ENCODE results near the gene HDAC9. TPM values are rescaled to one million over a fixed set of nuclear protein-coding genes. Genes with fewer than 3 reads are reported as not detected.
A peak's percentile ranks its signal among the peaks of the same experiment; 100 is the strongest.

The HDAC9 gene
- total RNA-seq, 1 experiment from 2014 or later = 2.1 TPM

GRCh38 chr7:18648849-18649758 is 153.6 kb downstream of the HDAC9 start:
- H3K36me3 ChIP-seq (replicated peaks; ENCODE audit: control insufficient read depth, insufficient read depth, low read length) = no peaks in the 10 kb centered on the region
- no peak overlapping the region for H3K4me3 ChIP-seq (ENCODE audit: insufficient read depth, low read depth, low read length)
- DNase-seq = no peak

GRCh38 chr7:18653381-18654155 is 158.0 kb downstream of the HDAC9 start:
- Histone ChIP-seq H3K36me3 (replicated peaks; ENCODE audit: control insufficient read depth, insufficient read depth, low read length) (no peaks in the 10 kb centered on the region), H3K27me3 (ENCODE audit: control insufficient read depth, insufficient read depth, low read length) (no peaks in the 10 kb centered on the region), H3K4me3 (ENCODE audit: insufficient read depth, low read depth, low read length) (no peak overlapping the region)
- DNase-seq = no peak

More at GRCh38 chr7:18648849-18649758, 153.6 kb downstream of the HDAC9 start:
- H3K27me3 ChIP-seq (ENCODE audit: control insufficient read depth, insufficient read depth, low read length) = no peaks in the 10 kb centered on the region

GRCh38 chr7:18654709-18655108 is 159.2 kb downstream of the HDAC9 start:
- H3K4me3 ChIP-seq (ENCODE audit: insufficient read depth, low read depth, low read length) = no peak overlapping the region
- no peaks in the 10 kb centered on the region for H3K27me3 ChIP-seq (ENCODE audit: control insufficient read depth, insufficient read depth, low read length)
- no peaks in the 10 kb centered on the region for H3K36me3 ChIP-seq (replicated peaks; ENCODE audit: control insufficient read depth, insufficient read depth, low read length)
- DNase-seq = no peak

- no peaks in the 10 kb centered on the region for H3K27me3 ChIP-seq (ENCODE audit: control insufficient read depth, insufficient read depth, low read length)
- no peak for DNase-seq
- H3K36me3 ChIP-seq (replicated peaks; ENCODE audit: control insufficient read depth, insufficient read depth, low read length) = no peaks in the 10 kb centered on the region
- no peak overlapping the region for H3K4me3 ChIP-seq (ENCODE audit: insufficient read depth, low read depth, low read length)
These were observed 160.0 kb downstream of the HDAC9 start for GRCh38 chr7:18655506-18655905.

GRCh38 chr7:18655912-18656311 is 160.4 kb downstream of the HDAC9 start:
- no peak for DNase-seq
- H3K27me3 ChIP-seq (ENCODE audit: control insufficient read depth, insufficient read depth, low read length) = no peaks in the 10 kb centered on the region
- no peak overlapping the region for H3K4me3 ChIP-seq (ENCODE audit: insufficient read depth, low read depth, low read length)
- H3K36me3 ChIP-seq (replicated peaks; ENCODE audit: control insufficient read depth, insufficient read depth, low read length) = no peaks in the 10 kb centered on the region

- DNase-seq = no peak
- Histone ChIP-seq H3K36me3 (replicated peaks; ENCODE audit: control insufficient read depth, insufficient read depth, low read length) (no peaks in the 10 kb centered on the region), H3K27me3 (ENCODE audit: control insufficient read depth, insufficient read depth, low read length) (no peaks in the 10 kb centered on the region), H3K4me3 (ENCODE audit: insufficient read depth, low read depth, low read length) (no peak overlapping the region)
These were observed 160.8 kb downstream of the HDAC9 start for GRCh38 chr7:18656362-18656761.

- Histone ChIP-seq H3K4me3 (ENCODE audit: insufficient read depth, low read depth, low read length) (no peak overlapping the region), H3K36me3 (replicated peaks; ENCODE audit: control insufficient read depth, insufficient read depth, low read length) (no peaks in the 10 kb centered on the region), H3K27me3 (ENCODE audit: control insufficient read depth, insufficient read depth, low read length) (no peaks in the 10 kb centered on the region)
- DNase-seq = no peak
These were observed 164.2 kb downstream of the HDAC9 start for GRCh38 chr7:18659746-18660145.

- H3K4me3 ChIP-seq (ENCODE audit: insufficient read depth, low read depth, low read length) = no peak overlapping the region
- no peak for DNase-seq
- H3K36me3 ChIP-seq (replicated peaks; ENCODE audit: control insufficient read depth, insufficient read depth, low read length) = no peaks in the 10 kb centered on the region
- no peaks in the 10 kb centered on the region for H3K27me3 ChIP-seq (ENCODE audit: control insufficient read depth, insufficient read depth, low read length)
These were observed 167.8 kb downstream of the HDAC9 start for GRCh38 chr7:18663321-18663720.

GRCh38 chr7:18666107-18666728 is 170.7 kb downstream of the HDAC9 start:
- Histone ChIP-seq H3K36me3 (replicated peaks; ENCODE audit: control insufficient read depth, insufficient read depth, low read length) (no peaks in the 10 kb centered on the region), H3K27me3 (ENCODE audit: control insufficient read depth, insufficient read depth, low read length) (no peaks in the 10 kb centered on the region), H3K4me3 (ENCODE audit: insufficient read depth, low read depth, low read length) (no peak overlapping the region)
- peak; percentile 18 for DNase-seq

- DNase-seq = no peak
These were observed 171.9 kb downstream of the HDAC9 start for GRCh38 chr7:18667466-18667865.

GRCh38 chr7:18671176-18671575 is 175.6 kb downstream of the HDAC9 start:
- Histone ChIP-seq H3K36me3 (replicated peaks; ENCODE audit: control insufficient read depth, insufficient read depth, low read length) (no peaks in the 10 kb centered on the region), H3K4me3 (ENCODE audit: insufficient read depth, low read depth, low read length) (no peak overlapping the region), H3K27me3 (ENCODE audit: control insufficient read depth, insufficient read depth, low read length) (no peaks in the 10 kb centered on the region)
- no peak for DNase-seq

More at GRCh38 chr7:18667466-18667865, 171.9 kb downstream of the HDAC9 start:
- Histone ChIP-seq H3K4me3 (ENCODE audit: insufficient read depth, low read depth, low read length) (no peak overlapping the region), H3K36me3 (replicated peaks; ENCODE audit: control insufficient read depth, insufficient read depth, low read length) (no peaks in the 10 kb centered on the region), H3K27me3 (ENCODE audit: control insufficient read depth, insufficient read depth, low read length) (no peaks in the 10 kb centered on the region)

- H3K36me3 ChIP-seq (replicated peaks; ENCODE audit: control insufficient read depth, insufficient read depth, low read length) = no peaks in the 10 kb centered on the region
- DNase-seq = no peak
- no peaks in the 10 kb centered on the region for H3K27me3 ChIP-seq (ENCODE audit: control insufficient read depth, insufficient read depth, low read length)
- no peak overlapping the region for H3K4me3 ChIP-seq (ENCODE audit: insufficient read depth, low read depth, low read length)
These were observed 180.0 kb downstream of the HDAC9 start for GRCh38 chr7:18675579-18675978.

- Histone ChIP-seq H3K4me3 (ENCODE audit: insufficient read depth, low read depth, low read length) (no peak overlapping the region), H3K36me3 (replicated peaks; ENCODE audit: control insufficient read depth, insufficient read depth, low read length) (no peaks in the 10 kb centered on the region), H3K27me3 (ENCODE audit: control insufficient read depth, insufficient read depth, low read length) (no peaks in the 10 kb centered on the region)
- DNase-seq = no peak
These were observed 183.7 kb downstream of the HDAC9 start for GRCh38 chr7:18679261-18679660.

- Histone ChIP-seq H3K36me3 (replicated peaks; ENCODE audit: control insufficient read depth, insufficient read depth, low read length) (no peaks in the 10 kb centered on the region), H3K4me3 (ENCODE audit: insufficient read depth, low read depth, low read length) (no peak overlapping the region), H3K27me3 (ENCODE audit: control insufficient read depth, insufficient read depth, low read length) (no peaks in the 10 kb centered on the region)
- no peak for DNase-seq
These were observed 185.0 kb downstream of the HDAC9 start for GRCh38 chr7:18680576-18680975.
